HG02642 (cell line): ENCODE results near the gene HS6ST3.

Experiments
- ATAC-seq: cut with Tn5 transposase; IDR thresholded peaks from one replicate; pipeline ENCODE4 v1.9.1; 2021; ENCODE audit warnings: mild to moderate bottlenecking; ENCODE audit not compliant: unreplicated experiment, poor library complexity

The HS6ST3 gene

GRCh38 chr13:96284971-96285370, 195.1 kb downstream of the HS6ST3 start:
- no peak for ATAC-seq

DNA sequence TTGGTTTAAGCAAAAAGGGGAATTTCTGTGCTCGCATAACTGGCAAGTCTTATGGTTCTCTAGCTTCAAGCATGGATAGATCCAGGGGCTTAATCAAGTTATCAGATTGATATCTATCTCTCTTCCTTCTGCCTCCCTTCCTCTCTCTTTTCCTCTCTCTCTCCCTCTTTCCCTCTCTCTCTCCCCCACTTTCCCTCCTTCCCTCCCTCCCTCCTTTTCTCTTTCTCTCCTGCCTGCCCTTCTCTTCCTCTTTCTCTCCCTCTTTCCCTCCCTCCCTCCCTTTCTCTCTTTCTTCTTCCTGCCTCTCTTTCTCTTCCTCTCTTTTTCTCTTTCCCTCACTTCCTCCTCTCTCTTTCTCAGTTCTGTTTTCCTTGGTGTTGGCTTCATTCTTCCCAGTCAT, 195.8 kb downstream of the HS6ST3 start:
- ATAC-seq, result no peak

- ATAC-seq, result no peak
Observed at GRCh38 chr13:96294930-96295881, 205.3 kb downstream of the HS6ST3 start.

DNA sequence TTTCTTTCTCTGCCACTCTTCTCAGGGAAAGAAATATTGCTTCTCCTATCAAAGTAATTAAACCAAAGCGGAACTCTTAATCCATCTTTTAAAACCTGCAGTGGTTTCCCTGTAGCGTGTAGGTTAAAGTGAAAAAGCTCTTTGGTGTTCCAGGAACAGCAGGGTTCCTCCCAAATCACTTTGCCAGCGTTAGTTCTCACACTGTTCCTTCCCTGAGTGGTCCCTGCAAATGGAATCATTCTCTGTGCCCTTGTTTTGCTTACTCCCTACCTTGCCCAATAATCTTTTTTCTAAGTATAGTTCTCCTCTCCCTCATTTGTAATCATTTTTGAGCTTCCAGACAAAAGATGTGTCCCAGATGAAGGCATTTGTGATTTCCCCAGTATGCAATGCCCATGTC, 207.5 kb downstream of the HS6ST3 start:
- ATAC-seq, result no peak

GRCh38 chr13:96299235-96299634, 209.3 kb downstream of the HS6ST3 start:
- no peak for ATAC-seq

GRCh38 chr13:96308568-96308967, 218.7 kb downstream of the HS6ST3 start:
- ATAC-seq, result no peak

DNA sequence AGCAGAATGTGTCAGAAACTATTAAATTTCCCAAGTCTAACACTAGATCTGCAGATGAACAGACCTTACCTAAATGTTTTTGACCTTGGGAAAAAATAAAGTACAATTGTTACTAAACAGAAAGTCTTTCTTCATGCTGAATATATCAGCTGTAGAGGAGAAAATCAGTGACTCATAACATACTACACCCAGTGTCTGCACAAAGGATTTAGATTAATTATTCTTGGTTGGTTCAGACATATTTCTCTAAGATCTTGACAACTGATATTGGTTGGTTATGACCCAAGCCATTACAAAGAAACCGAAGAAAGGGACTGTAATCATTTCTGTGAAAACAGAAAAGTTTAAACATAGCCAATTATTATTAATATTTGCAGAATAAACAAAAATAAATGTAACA, 225.1 kb downstream of the HS6ST3 start:
- ATAC-seq, result no peak

- no peak for ATAC-seq
Observed at GRCh38 chr13:96338030-96338429, 248.1 kb downstream of the HS6ST3 start.

DNA sequence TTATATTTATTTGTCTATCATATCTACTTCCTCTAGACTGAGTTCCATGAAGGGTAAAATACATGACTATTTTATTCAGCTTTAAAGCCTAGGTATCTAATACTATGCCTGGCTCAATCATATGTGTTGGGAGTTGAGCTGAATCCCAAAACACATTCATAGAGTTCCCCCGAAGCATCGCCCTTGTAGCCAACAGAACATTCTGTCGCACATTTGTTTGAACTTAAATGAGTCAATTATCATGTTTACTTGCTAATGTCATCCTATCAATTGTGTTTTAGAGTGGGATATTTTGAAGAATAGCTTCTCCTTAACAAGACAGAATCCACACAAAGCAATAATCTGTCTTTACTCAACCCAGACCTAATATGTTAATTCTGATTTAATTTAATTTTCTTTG, 252.4 kb downstream of the HS6ST3 start:
- no peak for ATAC-seq

DNA sequence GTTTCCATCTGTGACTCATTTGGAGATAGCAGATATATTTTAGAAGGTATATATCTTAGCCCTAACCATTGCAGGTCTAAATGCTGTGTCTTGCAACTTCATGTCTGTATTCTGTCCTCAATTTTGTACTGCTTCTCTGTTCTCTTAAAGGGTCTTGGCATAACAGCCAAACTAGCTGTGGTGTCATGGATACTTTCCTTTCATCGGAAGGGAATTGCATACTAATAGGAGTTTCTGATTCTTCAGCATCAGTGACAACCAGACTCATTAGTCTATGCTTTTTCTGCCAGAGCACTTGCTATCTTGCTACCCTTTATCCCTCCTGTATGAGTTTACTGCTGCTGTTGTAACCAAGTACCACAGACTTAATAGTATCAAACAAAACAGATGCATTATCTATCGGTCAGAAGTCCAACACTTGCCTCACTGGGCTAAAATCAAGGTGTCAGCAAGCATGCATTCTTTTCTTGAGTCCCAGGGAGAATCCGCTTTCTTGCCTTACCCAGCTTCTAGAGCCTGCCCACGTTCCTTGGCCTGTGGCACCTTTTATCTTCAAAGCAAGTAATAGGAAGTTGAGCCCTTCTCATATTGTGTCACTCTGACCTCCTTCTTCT, 253.1 kb downstream of the HS6ST3 start:
- no peak for ATAC-seq

- ATAC-seq, result no peak
Observed at GRCh38 chr13:96346921-96347320, 257.0 kb downstream of the HS6ST3 start.

DNA sequence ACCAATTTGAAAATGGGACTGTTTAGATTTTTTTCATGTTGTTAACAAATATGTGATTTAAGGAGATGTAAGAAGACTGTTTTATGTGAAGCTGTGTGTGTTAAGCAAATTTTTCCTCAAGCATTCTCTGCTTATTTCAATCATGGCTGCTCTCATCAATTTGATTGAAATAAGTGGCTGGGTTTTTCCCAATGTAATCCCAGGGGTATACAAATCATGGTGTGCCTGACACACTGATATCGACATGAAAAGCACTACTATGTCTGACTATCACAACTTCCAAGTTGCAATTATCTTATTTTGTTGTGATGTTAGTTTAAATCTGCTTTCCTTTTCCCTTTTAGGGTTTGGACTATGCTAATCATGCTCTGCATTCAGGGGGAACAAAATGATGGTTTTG, 283.7 kb downstream of the HS6ST3 start:
- no peak for ATAC-seq

DNA sequence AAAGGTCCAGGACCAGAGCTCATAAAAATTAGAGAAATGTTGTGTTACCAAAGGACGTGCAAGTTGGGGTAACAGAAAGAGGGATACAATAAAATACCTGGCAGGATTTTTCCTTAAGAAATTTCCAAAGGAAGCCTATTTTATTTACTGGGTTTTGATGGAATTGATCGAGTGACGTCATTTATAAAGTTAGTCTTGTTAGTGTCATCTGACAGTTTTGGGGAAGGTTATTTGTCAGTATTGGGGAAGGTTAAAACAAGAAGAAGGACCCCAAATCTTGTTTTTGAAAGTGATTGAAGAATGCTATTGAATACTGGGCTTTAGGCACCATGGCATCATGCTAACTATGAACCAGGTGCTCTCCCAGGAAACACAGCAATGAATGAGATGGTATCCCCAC, 287.9 kb downstream of the HS6ST3 start:
- no peak for ATAC-seq

DNA sequence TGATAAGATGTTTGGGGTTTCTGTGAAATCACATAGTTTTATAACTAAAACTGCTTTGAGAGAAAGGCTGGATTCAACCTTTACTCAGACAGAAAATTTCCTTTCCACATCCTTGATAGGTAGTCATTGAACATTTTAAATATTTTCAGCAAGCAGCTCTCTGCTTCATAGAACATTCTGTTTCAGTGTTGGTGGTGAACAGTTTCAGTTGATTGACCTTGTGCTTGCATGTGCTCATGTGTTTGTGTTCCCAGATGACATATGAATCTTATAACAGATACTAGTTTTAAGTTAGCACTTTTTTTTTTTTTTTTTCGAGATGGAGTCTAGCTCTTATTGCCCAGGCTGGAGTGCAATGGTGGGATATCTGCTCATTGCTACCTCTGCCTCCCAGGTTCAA, 290.1 kb downstream of the HS6ST3 start:
- no peak for ATAC-seq

- no peak for ATAC-seq
Observed at GRCh38 chr13:96381681-96382080, 291.8 kb downstream of the HS6ST3 start.

DNA sequence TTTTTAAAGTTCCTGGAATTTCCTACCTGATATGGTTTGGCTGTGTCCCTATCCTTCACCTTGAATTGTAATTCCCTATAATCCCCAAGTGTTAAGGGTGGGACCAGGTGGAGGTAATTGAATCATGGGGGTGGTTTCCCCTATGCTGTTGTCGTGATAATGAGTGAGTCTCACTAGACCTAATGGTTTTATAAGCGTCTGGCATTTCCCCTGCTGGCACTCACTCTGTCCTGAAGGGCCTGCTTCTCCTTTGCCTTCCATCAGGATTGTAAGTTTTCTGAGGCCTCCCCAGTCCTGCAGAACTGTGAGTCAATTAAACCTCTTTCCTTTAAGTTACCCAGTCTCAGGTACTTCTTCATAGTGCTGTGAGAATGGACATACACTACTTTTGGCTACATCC, 298.7 kb downstream of the HS6ST3 start:
- ATAC-seq, result no peak

DNA sequence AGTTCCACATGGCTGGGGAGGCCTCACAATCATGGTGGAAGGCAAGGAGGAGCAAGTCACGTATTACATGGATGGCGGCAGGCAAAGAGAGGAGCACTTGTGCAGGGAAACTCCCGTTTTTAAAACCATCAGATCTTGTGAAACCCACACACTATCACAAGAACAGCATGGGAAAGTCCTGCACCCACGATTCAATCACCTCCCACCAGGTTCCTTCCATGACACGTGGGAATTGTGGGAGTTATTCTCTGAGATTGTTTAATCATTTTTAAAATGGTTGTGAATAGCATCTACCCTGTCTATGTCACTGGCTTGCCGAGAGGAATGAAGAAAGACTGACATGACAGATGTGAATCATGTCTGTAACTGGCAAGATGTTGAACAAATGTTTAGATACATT, 301.7 kb downstream of the HS6ST3 start:
- no peak for ATAC-seq

DNA sequence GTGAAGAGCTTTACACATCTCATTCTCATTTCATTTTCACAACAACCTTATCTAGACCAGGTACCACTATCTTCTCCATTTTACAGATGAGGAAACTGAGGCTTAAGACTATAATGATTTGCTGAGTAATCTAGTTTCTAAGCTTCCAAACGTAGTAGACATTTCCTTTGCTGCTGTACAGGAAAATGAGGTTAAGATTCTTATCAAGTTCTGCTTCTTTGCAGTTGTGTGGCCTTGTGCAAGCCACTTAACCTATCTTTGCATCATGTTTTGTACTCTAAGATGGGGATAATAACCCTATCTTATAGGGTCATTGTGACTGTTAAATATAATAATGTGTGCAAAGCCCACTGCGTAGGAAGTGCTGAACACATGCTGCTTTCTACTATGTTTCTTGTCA, 307.9 kb downstream of the HS6ST3 start:
- ATAC-seq, result no peak

GRCh38 chr13:96398486-96398885, 308.6 kb downstream of the HS6ST3 start:
- ATAC-seq, result no peak

DNA sequence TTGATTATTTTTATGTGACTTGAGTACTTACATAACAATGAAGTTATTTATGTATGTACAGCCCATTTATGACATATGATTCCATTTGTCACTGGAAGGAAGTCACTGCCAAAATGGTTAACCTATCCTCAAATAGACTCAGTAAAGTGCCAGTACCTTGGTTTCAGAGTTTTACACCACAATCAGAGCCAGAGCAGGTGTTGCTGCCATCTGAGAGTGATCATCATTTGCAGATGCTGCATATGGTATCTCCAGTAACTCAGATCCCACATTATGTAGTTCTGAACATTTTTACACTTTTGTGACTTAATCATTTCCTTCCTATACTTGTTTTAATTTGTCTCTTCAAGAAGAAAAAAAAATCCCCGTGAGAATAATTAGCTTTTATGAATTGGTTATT, 313.3 kb downstream of the HS6ST3 start:
- ATAC-seq, result no peak

DNA sequence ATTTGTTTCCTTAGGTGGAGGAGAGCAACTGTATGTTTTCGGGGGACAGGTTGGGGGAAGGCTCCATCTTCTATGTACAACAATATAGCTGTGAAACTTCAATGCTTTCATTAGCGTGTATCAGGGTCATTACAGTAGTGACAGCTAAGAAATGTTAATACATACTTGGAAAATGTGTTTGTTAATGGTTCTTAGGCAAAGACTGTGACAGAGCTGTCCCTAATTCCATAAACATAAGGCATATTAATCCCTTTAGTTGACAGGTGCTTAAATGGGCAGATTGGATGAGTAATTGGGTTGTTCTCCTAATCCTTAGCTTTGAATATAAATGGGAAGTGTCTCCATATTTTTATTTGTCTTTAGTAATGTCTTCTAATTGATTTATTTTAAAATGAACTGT, 313.7 kb downstream of the HS6ST3 start:
- no peak for ATAC-seq
